ENCODE measurements around the gene N4BP2L1.
"Not testable (repeated sequence)": the region's sequence is repeated elsewhere in the genome, so short reads cannot be mapped to it uniquely, and the experiment has no call there.

The N4BP2L1 gene

GRCh38 chr13:32390048-32390447 lies 37.9 kb downstream of the N4BP2L1 start:
- DNase-seq = peak; percentile 41

GRCh38 chr13:32385410-32385809 lies 42.5 kb downstream of the N4BP2L1 start:
- no peak for DNase-seq

GRCh38 chr13:32384702-32385101 lies 43.2 kb downstream of the N4BP2L1 start:
- no peak for DNase-seq

- DNase-seq = no peak
Measured at GRCh38 chr13:32383836-32384618, 43.9 kb downstream of the N4BP2L1 start.

GRCh38 chr13:32381539-32381938 lies 46.4 kb downstream of the N4BP2L1 start:
- DNase-seq = peak; percentile 46

GRCh38 chr13:32378012-32378411 lies 49.9 kb downstream of the N4BP2L1 start:
- no peak for DNase-seq

- DNase-seq = no peak
Measured at GRCh38 chr13:32376642-32377415, 51.1 kb downstream of the N4BP2L1 start.

GRCh38 chr13:32370805-32371204 lies 57.1 kb downstream of the N4BP2L1 start:
- no peak for DNase-seq

GRCh38 chr13:32362574-32362973 lies 65.4 kb downstream of the N4BP2L1 start:
- no peak for DNase-seq

- not testable (repeated sequence) for DNase-seq
Measured at GRCh38 chr13:32355935-32356334, 72.0 kb downstream of the N4BP2L1 start.

GRCh38 chr13:32354040-32354439 lies 73.9 kb downstream of the N4BP2L1 start:
- DNase-seq = no peak

GRCh38 chr13:32350839-32351441 lies 77.0 kb downstream of the N4BP2L1 start:
- DNase-seq = not testable (repeated sequence)
